Activated B cell treated with CpG ODN at 0.5 μM for 24 hours (primary cell): ENCODE measurements around the gene MYH6. TPM values are rescaled to one million over a fixed set of nuclear protein-coding genes. Genes with fewer than 3 reads are reported as not detected.

Experiments
- ATAC-seq: fragments of 200-7000 bp; cut with Tn5 transposase; one replicate; pipeline ENCODE4 v1.10.0; 2021; ENCODE audit warnings: low read depth, mild to moderate bottlenecking, moderate library complexity
- CTCF ChIA-PET: fragments of 350-600 bp; sonication (Branson Sonifier 250); formaldehyde crosslinking; loops from one replicate; lab custom pipeline; 2021; ENCODE audit warnings: antibody characterized with exemption; lab: Charles Lee
- POLR2A ChIA-PET: fragments of 350-600 bp; sonication (Branson Sonifier 250); formaldehyde crosslinking; loops from one replicate; lab custom pipeline; 2021; ENCODE audit warnings: antibody characterized with exemption; lab: Charles Lee
- DNase-seq: peaks from one replicate; pipeline ENCODE4 v3.0.0; 2022
- H3K27ac Mint-ChIP-seq: one replicate; pipeline ENCODE4 v1.8.0; 2020; ENCODE audit warnings: mixed read lengths
- H3K27me3 Mint-ChIP-seq: one replicate; pipeline ENCODE4 v1.8.0; 2021; ENCODE audit warnings: mixed read lengths
- H3K36me3 Mint-ChIP-seq: one replicate; pipeline ENCODE4 v1.8.0; 2021; ENCODE audit warnings: low read depth, mixed read lengths
- H3K4me1 Mint-ChIP-seq: one replicate; pipeline ENCODE4 v1.8.0; 2021; ENCODE audit warnings: mixed read lengths
- H3K4me3 Mint-ChIP-seq: one replicate; pipeline ENCODE4 v1.8.0; 2020; ENCODE audit warnings: mild to moderate bottlenecking, mixed read lengths
- H3K9me3 Mint-ChIP-seq: one replicate; pipeline ENCODE4 v1.8.0; 2020; ENCODE audit warnings: mixed read lengths
- CTCF ChIP-seq: fragments of 200-600 bp; IDR thresholded peaks from one replicate; pipeline ENCODE4 v1.8.0; 2022; ENCODE audit warnings: antibody characterized with exemption, mild to moderate bottlenecking
- intact Hi-C: fragments of 100-400 bp; cut with micrococcal nuclease; formaldehyde crosslinking; loops from one replicate; pipeline ENCODE4 v1.15.1; 2024
- total RNA-seq: library from RNA; stranded (reverse); gene quantifications from 2 replicates; pipeline ENCODE4 v1.2.3, GENCODE V29; 2022

MYH6 gene
- total RNA-seq, 1 donor from 2014 or later, result not detected

DNA sequence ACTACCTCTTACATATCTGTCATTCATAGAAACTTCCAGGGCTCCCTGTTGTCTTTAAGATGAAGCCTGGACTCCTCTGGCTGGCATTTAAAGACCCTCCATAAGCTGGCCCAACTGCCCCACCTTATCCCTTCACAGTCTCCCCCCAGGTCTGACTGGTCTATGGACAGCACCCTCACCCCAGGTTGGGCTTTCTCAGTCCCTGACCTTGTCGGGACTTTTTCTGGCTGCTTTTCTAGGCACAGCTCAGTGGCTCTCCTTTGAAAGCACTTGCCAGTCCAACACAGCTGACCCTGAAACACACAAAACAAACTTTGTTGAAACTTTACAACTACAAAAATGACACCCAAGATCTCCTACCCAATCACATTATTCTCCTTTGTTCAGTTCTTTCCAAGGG lies 41.2 kb upstream of the MYH6 start:
- no peaks in the 10 kb centered on the region for H3K9me3 Mint-ChIP-seq
- no peak for DNase-seq
- no peak overlapping the region for H3K4me3 Mint-ChIP-seq
- H3K36me3 Mint-ChIP-seq, result no peaks in the 10 kb centered on the region
- no peaks in the 10 kb centered on the region for H3K4me1 Mint-ChIP-seq
- intact Hi-C loops, result no loop called here
- no peak for ATAC-seq
- no peak for TF ChIP-seq CTCF
- H3K27ac Mint-ChIP-seq, result no peak overlapping the region
- H3K27me3 Mint-ChIP-seq, result peaks cover 24% of the 10 kb centered on the region
- ChIA-PET POLR2A (no interaction called here), CTCF (no interaction called here)

DNA sequence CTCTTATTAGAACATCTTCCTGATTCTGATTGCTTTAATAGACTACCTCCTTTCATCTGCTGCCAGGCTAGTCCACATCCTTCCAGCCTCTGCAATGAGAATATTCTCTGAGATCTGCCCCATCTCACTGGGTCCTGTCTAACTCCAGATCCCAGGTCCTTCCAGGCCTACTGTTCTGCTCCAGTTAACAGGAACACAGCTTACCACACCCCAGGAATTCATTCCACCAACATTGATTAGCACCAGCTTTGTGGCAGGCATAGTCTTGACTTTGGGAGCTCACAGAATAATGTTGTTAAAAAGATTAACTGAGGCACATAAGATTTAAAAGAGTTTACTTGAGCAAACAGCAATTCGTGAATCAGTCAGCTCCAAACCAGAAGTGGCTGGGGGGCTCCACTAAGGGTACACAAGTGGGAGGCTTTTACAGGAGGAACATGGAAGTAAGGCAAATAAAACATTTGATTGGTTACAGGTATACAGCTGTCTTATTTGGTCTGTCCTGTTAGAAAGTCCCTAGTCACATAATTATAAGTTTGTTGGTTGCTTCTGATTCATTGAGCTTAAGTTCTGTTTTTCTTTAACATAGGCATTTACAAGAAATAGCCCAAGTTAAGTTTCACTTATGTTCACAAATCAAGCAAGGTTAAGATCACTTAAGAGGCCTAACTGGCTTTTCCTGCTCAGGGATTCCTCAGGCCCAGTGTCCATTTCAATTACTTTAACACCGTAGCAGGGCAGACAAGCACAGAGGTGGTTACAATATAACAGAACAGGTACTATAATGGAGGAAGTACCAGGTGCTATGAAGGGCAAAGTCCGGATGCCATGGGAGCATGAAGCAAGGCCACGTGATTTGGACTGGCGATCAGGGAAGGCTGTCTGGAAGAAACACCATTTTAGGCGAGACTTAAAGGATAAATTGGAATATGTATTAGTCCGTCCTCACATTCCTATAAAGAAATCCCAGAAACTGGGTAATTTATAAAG lies 39.6 kb upstream of the MYH6 start:
- CTCF ChIA-PET, result no interaction called here
- Mint-ChIP-seq H3K27ac (no peak overlapping the region), H3K27me3 (peaks cover 13% of the 10 kb centered on the region), H3K9me3 (no peaks in the 10 kb centered on the region), H3K36me3 (no peaks in the 10 kb centered on the region), H3K4me1 (no peaks in the 10 kb centered on the region), H3K4me3 (no peak overlapping the region)
- intact Hi-C loops, result no loop called here
- TF ChIP-seq CTCF, result no peak
- ATAC-seq, result no peak
- POLR2A ChIA-PET, result no interaction called here
- DNase-seq, result no peak

- Mint-ChIP-seq H3K4me3 (no peak overlapping the region), H3K27me3 (peaks cover 17% of the 10 kb centered on the region), H3K9me3 (no peaks in the 10 kb centered on the region), H3K27ac (no peak overlapping the region), H3K4me1 (no peaks in the 10 kb centered on the region), H3K36me3 (no peaks in the 10 kb centered on the region)
- ATAC-seq (no peak), DNase-seq (no peak)
- ChIA-PET CTCF (no interaction called here), POLR2A (no interaction called here)
- intact Hi-C loops, result no loop called here
- no peak for TF ChIP-seq CTCF
Measured at GRCh38 chr14:23446291-23446851, 38.3 kb upstream of the MYH6 start.

DNA sequence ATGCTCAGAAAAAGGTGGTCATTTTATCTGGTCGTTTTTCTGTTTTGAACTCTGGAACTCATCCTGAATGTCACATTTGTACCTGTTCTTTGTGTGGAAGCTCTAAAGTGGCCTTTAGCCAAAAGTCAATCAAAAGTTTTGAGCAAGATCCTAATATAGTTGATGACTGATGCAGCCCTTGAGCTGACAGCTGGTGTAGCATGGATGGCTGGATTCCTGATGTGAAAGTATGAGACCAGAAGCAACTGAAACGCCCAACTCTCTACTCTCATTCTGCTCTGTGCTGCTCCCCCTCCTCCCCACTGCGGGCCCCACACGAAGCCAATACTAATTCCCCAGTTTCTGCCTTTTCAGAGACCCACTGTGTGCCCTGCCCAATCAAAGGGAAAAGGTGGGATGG lies 37.7 kb upstream of the MYH6 start:
- ATAC-seq, result no peak
- peaks cover 15% of the 10 kb centered on the region for H3K27me3 Mint-ChIP-seq
- no peak for DNase-seq
- CTCF ChIA-PET, result no interaction called here
- H3K4me3 Mint-ChIP-seq, result no peak overlapping the region
- no peak for TF ChIP-seq CTCF
- intact Hi-C loops, result no loop called here
- H3K9me3 Mint-ChIP-seq, result no peaks in the 10 kb centered on the region
- no peak overlapping the region for H3K27ac Mint-ChIP-seq
- no peaks in the 10 kb centered on the region for H3K36me3 Mint-ChIP-seq
- H3K4me1 Mint-ChIP-seq, result no peaks in the 10 kb centered on the region
- POLR2A ChIA-PET, result no interaction called here

DNA sequence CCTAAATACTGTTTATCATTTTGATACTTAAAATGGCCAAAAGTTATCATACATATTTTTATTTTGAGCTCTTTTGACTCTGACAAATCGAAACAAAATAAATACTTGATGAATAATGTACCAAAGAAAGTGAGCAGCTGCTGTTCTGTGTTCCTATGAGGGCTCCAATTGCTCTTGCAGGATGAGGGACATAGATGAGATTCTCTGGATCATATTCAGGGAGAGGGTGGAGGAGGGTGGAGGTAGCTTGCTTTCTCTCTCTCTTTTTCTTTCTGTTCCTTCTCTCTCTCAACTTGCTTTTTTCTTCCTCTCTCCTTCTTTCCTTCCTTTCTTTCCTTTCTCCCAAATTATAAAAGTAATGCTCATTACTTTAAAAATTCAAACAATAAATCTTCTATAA lies 36.2 kb upstream of the MYH6 start:
- Mint-ChIP-seq H3K36me3 (no peaks in the 10 kb centered on the region), H3K4me1 (no peaks in the 10 kb centered on the region), H3K4me3 (no peak overlapping the region), H3K9me3 (no peaks in the 10 kb centered on the region), H3K27ac (no peak overlapping the region), H3K27me3 (peaks cover 16% of the 10 kb centered on the region)
- ChIA-PET POLR2A (no interaction called here), CTCF (no interaction called here)
- intact Hi-C loops, result no loop called here
- no peak for DNase-seq
- ATAC-seq, result no peak
- no peak for TF ChIP-seq CTCF
